GM18870 (cell line): ENCODE results near the gene SNPH.

Source experiments
- ATAC-seq: cut with Tn5 transposase; IDR thresholded peaks from one replicate; pipeline ENCODE4 v1.9.1; 2021; ENCODE audit warnings: moderate library complexity; ENCODE audit not compliant: unreplicated experiment

Gene SNPH

DNA sequence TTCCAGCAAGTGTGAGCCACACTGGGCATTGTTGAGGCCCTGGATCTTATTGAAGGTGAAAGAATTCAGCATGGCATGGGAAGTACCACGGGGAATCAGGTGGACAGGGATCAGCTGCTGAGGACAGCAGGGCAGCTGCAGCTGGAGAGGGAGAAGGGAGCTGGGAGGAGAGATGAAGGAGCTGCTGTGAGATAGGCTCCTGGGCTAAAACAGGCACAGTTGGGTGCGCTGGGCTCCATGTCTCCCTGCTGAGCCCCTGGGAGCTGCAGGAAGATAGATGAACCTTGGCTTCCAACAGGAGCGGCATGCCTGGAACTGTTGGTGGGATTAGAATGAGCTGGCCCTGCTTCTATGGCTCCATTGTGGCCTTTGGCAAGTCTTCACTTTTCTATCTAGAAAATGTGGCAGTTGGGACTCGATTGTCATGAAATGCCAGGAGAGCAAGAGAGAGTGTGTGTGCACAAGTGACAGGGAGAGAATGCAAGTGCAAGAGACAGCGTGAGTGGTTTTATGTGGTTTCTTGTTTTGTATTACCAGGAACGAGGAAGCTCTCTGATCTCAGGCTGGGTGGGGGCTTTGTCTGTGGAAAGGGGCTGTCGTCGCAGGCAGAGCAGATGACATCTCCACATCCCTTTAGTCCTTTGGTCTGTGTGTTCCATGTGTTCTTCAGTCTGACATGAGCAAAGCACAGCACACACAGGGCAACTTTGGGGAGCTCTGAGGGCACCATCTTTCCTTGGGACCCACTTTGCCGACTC, 20.4 kb downstream of the SNPH start:
- ATAC-seq, result no peak

DNA sequence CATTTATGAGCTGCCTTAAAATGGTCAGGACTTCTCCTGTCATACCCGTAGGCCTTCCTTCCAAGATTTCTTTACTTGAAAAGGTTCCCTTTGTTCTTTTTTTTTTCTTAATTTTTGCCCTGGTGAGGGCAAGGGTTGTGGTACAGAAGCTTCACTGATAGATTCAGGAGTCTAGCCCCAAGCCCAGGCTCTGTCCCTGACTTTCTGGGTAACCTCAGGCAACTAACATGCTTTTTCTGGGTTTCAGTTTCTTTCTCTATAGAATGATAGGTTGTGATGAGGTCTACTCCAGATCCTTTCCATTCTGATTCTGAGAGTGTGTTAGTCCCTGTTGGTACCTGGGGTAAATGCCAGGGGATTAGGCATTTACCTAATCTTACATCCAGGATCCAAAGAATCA, 21.2 kb downstream of the SNPH start:
- no peak for ATAC-seq

DNA sequence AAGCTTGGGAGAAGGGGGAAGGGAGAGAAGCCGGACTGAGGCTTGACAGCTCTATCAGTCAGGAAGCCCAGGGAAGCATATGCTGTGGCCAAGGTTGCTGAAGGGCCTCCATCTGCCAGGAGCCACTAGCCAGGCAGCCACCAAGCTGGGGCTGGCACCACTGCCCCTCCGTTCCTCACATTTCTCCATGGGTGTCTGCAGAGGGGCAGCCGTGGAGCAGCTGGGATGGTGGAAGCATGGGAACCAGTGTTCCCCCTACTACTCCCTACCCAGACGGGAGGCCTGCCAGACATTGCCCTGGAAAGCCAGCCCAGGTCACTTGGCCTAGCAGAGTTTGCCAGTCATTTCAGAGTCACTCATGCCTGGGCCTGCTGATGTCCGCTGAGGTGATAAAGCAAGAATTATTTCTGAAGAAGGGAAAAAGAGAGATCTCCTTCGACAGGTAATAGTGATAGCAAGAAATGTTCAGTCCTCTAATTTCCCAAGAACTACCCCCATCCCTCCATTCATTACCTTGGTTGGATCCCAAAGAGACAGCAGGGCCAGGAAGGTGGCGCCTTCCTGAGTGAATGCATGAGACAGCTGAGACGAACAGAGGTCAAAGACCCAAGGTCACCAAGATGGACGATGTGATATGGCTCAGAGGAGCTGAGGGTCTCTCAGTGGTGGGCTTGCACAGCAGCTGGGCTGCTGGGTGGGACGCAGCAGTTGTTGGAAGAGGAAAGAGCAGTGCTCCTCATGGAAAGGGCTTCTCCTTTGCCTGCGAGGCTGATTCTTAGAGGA, 21.9 kb downstream of the SNPH start:
- ATAC-seq, result no peak

DNA sequence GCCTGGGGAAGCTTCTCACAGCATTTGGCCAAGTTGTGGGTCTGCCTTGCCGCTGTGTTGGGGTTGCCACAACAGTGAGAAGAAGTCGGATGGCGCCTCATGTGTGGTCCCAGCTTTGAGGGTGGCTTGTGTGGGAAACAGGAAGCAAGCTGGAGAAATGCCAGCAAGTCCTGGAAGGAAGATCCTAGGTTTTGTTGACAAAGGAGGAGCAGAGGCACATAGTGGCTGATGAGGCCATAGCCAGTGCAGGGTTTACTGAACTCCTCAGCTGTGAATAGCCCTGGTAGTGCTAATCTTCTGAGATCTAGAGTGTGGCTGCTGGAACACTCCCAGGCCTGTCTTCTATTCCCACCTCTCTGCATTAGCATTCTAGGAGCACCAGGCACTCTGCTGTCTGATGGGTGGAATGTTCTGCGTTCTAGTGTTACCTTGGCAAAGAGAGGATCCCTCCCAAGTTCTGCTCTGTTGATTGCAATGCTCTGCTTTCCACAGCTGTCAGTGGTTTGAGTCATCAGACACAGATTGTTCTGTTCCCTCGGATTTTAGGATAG, 25.2 kb downstream of the SNPH start:
- no peak for ATAC-seq

DNA sequence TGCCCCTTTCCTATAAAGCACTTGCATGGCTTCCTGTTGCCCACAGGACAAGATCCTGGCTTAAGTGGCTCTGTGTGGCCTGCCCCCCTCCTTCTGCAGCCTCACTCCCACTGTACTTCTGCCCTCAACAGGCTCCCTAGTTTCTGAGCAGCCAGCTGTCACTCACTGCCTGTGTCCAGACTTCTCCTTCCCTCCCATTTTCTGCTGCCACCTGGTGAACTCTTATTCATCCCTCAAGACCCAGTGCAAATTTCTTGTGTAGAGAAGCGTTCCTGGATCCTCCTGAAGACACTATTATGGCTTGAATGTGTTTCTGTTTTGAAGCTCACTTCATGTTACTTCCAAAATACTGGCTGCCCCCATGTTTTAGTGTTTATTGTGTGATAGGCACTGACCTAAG, 26.5 kb downstream of the SNPH start:
- ATAC-seq, result no peak

DNA sequence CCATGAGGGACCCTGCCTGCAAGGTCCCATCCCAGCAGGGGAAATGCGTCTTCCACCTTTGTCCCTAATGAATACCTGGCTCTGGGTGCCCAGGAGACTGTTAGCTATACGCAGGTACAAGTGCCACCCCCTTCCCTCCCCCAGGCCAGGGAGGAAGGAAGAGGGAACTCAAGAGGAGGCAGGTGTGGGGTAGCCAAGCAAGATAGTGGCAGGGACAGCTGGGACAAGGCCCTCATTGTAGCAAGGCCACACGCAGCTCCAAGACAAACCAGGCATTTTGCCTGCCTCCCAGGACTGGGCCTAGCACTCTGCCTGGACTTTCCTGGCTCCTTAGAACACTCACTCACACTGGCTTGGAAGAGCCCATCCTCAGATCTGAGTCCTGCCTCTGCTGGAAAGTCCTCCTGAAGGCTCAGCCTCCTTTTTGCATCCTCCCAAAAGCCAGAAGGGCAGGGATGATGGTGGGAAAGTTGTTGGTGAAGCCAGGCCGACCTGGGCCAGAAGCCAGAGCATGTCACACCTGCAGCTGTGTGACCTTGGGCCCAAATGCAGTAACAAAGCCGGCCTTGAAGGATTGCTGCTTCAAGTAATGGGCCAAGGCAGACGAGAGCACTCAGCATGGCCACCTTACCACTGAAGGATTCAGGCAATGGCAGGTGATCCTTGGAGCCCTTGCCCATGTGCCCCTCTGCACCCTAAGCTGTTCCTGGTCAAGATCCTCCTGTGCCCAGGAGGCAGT, 27.7 kb downstream of the SNPH start:
- ATAC-seq, result no peak

DNA sequence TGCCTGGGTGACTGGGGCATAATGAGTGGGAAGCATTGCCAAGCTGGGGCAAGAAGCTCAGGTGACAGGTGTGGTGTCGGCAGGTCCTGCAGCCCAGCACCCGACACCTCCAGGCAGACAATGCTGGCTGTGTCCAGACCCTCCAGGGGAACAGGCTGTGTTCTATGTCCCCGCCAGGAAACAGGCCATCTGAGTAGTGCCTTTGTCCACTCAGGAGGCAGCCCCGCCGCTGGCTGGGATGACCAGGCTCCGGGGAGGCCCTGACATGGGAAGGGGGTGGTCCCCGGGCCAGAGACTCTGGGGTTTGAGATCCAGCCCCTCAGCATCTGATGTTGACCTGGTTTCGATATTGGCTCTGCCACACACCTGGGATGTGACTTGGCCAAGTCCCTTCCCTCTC, 28.4 kb downstream of the SNPH start:
- ATAC-seq, result no peak

DNA sequence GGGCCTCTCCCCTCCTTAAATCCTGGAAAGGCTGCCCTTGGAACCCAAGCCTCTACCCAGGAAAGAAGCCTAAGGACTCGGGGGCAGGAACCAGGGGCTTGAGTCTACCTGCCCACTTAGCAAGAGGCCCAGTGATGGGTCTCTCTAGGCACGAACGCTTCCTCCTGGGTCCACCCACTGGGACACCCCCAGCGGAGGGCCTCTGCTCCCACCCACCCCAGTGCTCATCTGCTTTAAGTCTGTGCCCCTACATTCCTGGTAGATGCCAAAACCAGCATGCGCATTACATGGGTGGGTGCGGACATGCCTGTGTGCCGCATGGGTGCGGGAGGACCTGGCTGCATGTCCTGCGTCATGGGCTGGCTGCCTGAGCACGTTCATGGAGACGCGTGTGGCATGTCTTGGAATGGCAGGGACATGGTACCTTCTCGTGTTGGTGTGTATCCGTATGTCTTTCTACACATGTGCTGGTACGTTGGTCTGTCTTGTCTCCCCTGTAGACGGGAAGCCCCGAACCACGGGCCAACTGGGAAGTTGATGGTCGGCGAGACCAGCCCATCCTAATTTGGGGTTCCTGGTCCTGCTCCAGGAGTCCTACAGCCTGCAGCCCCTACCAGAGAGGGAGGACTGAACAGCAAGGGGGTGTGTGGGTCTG, 29.3 kb downstream of the SNPH start:
- no peak for ATAC-seq

DNA sequence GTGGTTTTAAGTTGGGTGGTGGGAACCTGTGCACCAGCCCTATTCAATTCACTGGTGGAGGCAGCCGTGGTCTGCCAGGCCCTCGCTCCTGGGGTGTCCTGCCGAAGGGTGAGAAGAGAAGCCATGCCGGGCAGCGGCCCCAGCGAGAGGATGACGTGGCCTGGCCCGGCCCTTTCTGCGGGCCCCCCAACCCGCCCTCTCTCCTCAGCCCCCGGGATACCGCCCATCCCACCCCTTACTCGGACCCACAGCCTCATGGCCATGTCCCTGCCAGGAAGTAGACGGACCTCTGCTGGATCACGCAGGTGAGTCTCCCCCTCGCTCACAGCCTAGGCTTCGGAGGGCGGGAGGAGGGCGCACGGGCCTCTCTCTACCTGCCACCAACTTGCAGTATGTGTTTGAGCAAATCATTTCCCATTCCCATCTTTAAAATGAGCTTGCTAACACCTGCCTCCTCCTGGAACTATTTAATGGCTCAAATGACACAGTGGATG, 30.1 kb downstream of the SNPH start:
- no peak for ATAC-seq

DNA sequence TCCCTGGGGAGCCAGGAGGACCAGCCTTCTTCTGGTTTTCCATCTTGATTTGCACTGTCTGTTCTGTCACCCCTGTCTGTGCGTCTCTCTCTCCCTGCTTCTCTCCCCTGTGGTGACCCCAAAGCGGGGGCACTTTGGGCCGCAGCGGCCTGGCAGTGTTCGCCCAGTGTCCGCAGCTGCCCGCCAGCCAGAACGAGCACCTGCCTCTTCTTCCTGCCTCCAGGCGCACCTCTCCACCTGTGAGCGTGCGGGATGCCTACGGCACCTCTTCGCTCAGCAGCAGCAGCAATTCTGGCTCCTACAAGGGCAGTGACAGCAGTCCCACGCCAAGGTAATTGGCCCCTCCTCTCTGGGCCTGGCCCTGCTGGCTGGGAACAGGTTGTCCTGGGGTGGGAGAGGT, 30.8 kb downstream of the SNPH start:
- no peak for ATAC-seq

DNA sequence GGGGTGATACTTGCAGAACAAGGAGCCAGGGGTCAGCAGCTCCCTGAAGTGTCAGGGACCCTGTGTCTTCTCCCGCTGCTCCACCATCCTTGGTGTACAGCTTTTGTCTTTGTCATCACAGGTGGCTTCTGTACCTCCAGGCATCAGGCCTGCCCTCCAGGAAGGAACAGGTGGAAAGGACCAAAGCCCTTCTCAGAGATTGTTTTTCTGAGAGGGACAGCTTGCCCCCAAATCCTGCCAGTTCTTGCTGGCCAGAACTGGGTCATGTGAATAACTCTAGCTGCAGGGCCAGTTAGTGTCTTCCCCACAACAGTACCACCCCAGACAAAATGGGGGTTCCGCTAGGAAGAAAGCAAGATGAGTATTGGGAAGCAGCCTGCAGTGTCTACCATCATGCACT, 31.4 kb downstream of the SNPH start:
- ATAC-seq, result no peak

DNA sequence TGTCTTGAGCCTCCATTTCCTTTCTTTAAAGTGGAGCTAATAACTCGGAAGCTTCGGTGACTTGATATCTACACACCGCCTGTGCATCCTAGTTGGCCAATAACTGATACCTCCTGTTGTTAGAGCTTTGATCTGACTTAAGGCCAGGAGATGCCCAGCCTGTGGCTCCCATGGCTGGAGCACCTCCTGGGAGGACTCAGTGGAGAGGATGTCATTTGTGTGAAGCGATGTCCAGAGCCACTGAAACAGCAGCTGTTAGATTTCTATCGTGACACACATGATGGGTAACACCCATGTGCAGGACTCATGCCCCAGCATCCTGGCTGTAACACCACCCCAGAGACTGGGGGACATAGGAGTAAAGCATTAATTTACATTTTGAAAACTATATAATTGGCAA, 32.1 kb downstream of the SNPH start:
- ATAC-seq, result no peak

DNA sequence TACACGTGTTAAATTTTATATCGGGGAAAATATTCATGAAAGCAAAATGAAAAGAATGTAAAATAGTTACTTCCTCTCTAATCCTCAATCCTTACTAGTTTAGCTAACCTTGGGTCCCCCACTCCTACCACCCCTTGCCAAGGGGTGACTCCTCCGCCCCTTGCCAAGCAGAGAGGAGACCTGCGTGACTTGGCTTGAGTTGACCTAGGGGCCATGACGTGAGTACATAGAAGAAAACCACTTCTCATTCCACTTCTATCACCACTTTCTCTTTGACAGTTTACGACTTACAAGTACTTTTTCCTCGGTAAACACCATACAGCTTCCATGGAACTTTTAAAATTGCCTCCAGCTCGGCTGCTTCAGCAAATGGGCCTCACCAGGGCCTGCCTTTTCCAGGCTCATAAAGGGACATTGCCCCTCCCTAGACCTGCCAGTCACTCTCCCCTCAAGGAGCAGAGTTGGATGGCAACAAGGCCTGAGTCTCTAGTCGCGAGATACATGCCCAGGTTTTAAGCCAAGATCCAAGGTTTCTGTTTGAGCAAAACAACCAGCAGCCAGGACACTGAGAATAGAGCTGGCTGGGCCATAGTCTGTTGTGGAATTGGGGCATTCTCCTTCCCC, 32.9 kb downstream of the SNPH start:
- no peak for ATAC-seq

DNA sequence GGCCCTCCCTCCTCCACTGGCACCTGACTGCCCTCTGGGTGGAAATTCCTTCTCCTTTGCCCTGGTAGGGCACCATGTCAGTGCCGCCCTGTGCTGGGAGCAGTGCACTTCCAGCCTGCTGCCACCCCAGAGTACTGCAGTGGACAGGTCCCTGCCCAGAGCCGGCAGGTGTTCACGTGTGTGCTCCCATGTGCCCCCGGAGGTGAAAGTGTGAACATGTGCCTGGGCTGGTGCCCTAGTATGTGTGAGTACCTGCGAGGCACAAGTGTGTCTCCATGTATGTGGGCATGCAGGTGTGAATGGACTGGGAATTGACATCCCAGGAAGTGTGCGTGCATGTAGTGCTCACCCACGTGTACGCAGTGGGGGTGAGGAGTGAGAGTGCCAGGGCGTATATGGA, 33.4 kb downstream of the SNPH start:
- ATAC-seq, result no peak

DNA sequence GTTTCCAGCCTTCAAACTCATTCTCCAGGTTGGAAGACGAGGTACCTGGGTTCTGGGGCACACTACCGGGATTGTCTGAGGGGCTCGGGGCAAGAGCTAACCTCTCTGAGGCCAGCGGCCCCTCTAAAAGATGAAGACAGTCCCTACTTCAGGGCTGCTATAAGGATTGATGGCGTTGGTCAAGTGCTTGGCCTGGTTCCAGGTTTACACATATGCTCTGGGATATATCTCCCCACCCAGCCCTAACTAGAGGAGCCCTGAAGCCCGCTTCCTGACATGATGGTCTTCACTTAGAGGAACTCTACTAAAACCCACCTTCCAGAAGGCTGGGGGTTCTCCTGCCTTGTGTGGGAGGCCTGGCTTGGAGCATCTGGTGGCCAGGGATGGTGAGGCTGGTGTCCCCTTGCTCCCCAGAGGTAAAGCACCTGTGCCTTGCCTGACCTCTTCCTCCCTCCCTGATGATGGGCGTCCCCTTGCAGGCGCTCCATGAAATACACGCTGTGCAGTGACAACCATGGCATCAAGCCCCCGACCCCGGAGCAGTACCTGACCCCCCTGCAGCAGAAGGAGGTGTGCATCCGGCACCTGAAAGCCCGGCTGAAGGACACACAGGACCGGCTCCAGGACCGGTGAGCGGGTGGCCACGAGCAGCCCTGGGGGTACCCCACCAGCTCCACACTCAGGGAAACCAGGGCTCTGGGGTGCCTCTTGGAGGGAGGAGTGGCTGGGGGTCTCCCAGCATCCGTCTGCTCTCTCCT, 34.2 kb downstream of the SNPH start:
- no peak for ATAC-seq

DNA sequence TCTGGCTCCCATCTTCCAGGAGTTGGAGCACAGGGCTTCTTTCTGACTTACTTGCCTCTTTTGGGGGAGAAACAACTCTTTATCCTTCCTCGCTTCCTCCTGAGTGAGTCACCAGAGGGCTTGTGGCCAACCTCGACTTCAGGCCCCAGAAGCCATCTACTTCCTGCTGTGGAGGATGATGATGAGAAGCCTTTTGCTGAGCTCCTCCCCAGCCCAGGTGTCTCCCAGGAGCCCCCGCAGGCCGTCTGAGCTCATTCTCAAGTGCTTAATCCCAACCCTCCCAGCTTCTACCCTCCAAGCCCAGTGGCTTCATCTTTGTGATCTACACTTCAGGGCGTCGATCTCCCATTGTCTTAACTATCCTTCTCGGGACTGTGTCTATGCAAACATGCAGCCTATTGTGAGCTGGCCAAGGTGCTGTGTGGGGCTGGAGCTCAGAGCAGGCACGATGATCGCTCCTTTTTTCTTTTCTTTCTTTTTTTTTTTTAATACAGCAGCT, 35.0 kb downstream of the SNPH start:
- ATAC-seq, result no peak

DNA sequence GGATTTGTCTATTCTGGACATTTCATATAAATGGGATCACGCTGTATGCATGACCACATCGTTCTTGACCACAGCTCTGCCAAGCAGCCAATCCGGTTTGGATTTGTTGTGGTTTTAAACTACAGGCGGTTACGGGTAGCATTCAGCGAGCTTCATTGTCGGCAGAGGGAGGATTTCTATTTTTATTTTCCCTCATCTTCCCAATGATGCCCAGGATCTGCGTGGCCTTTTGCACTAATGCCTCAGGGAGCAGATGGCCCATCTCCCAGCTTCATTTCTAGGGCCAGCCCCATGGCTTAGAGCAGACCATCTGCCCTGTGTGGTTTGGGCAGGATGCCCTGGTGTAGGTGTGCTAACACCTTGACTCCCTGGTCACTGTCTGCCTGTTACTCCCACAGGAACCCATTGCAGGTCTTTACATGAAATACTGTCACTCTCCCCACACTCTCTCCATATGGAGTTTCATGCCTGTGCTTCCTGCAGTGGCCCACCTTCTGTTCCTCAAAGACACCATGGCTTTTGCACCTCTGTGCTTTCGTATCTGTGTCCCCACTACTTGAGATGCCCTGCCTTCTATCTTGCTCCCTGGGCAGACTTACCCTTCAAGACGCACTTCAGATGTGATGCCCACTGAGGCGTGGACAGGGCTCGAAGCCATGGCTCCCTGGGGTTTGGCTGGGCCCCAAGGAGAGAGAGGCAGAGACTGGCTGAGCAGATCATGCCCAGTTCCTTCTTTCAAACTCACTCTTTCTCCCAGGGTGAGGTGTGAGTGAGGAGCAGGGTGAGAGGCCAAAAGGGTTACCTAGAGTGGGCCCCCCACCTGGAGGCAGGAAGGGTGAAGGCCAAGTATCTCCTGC, 36.8 kb downstream of the SNPH start:
- no peak for ATAC-seq

DNA sequence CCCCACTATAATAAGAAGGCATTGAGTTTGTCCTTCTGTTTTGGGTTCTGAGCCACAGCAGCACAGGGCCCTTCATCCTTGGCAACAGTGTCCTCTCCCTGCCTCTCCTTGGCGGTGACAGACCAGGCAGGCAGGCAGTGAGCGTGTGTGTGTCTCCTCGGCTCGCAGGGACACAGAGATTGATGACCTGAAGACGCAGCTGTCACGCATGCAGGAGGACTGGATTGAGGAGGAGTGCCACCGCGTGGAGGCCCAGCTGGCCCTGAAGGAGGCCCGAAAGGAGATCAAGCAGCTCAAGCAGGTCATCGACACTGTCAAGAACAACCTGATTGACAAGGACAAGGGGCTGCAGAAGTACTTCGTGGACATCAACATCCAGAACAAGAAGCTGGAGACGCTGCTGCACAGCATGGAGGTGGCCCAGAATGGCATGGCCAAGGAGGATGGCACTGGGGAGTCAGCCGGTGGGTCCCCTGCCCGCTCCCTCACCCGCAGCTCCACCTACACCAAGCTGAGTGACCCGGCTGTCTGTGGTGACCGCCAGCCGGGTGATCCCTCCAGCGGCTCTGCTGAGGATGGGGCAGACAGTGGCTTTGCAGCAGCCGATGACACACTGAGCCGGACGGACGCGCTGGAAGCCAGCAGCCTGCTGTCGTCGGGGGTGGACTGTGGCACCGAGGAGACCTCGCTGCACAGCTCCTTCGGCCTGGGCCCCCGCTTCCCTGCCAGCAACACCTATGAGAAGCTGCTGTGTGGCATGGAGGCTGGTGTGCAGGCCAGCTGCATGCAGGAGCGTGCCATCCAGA, 38.8 kb downstream of the SNPH start:
- ATAC-seq, result no peak
